Measurements from ENCODE around the gene BIN2. TPM values are rescaled to one million over a fixed set of nuclear protein-coding genes. Genes with fewer than 3 reads are reported as not detected.

Gene BIN2
- total RNA-seq, 1 experiment from 2014 or later, result not detected

- no peak; the same call in 2 of the 3 replicates for TF ChIP-seq CTCF (conservative IDR thresholded peaks at IDR 0.05)
- H2BK120ac ChIP-seq (ENCODE audit: low read depth, low read length, poor library complexity, severe bottlenecking), result peak within 1 kb of the TSS; percentile 99
Measured at GRCh38 chr12:51238510-51239334, 85.3 kb downstream of the BIN2 start, which contains the start of gene DAZAP2. Gene DAZAP2 (plus strand): TSS chr12:51238826. CDS start chr12:51238908, 82 bp downstream.

More at GRCh38 chr12:51238510-51239334, 85.3 kb downstream of the BIN2 start, which contains the start of gene DAZAP2:
- Histone ChIP-seq H2BK12ac (ENCODE audit: insufficient read length, low read depth, low read length) (no peak within 1 kb of the TSS), H3K9ac (ENCODE audit: extremely low read depth, insufficient read length, low read length) (peak within 1 kb of the TSS; percentile 87), H3K27ac (ENCODE audit: insufficient read length, low read depth, low read length) (peak within 1 kb of the TSS; percentile 72), H3K27me3 (ENCODE audit: insufficient read depth, low read length) (no peaks in the 10 kb centered on the region), H2AK5ac (ENCODE audit: insufficient read length, low read length) (no peak within 1 kb of the TSS), H2BK20ac (ENCODE audit: low read depth, low read length, poor library complexity, severe bottlenecking) (no peak within 1 kb of the TSS), H3K23ac (ENCODE audit: insufficient read length, low read depth, low read length) (no peak within 1 kb of the TSS), H3K56ac (ENCODE audit: insufficient read length, low read depth, low read length) (no peak within 1 kb of the TSS), H4K8ac (replicated peaks; ENCODE audit: insufficient read length, low read depth, low read length) (peak within 1 kb of the TSS; percentile 5), H2AFZ (ENCODE audit: low read length) (peak within 1 kb of the TSS; percentile 6), H3K14ac (ENCODE audit: insufficient read depth, low read length) (peak within 1 kb of the TSS; percentile 96), H4K5ac (ENCODE audit: insufficient read length, low read depth, low read length) (peak within 1 kb of the TSS; percentile 14), H4K91ac (ENCODE audit: insufficient read length, low read depth, low read length) (no peak within 1 kb of the TSS), H3T11ph (ENCODE audit: low read length) (no peak within 1 kb of the TSS), H3K4me1 (ENCODE audit: insufficient read depth, low read length) (peaks cover 2% of the 10 kb centered on the region; the same call in 1 of the 2 replicates), H3K18ac (ENCODE audit: insufficient read length, low read depth, low read length) (peak within 1 kb of the TSS; percentile 86), H3K4me2 (ENCODE audit: insufficient read depth, insufficient read length, low read length) (peak within 1 kb of the TSS; percentile 78), H3K79me1 (ENCODE audit: insufficient read depth, low read depth, low read length, poor library complexity, severe bottlenecking) (no peaks in the 10 kb centered on the region), H4K20me1 (ENCODE audit: control insufficient read depth, insufficient read depth, insufficient read length) (no peaks in the 10 kb centered on the region), H2BK5ac (ENCODE audit: insufficient read length, low read length) (peak within 1 kb of the TSS; percentile 42), H3K79me2 (ENCODE audit: insufficient read depth, low read length) (peaks cover 2% of the 10 kb centered on the region; the same call in 1 of the 2 replicates), H3K9me3 (ENCODE audit: control insufficient read depth, low read depth, low read length) (no peaks in the 10 kb centered on the region), H3K4ac (ENCODE audit: low read depth, low read length) (peak within 1 kb of the TSS; percentile 59; the same call in 1 of the 2 replicates), H2BK15ac (ENCODE audit: low read depth, low read length) (no peak within 1 kb of the TSS), H3K23me2 (ENCODE audit: insufficient read length, low read depth, low read length, poor library complexity, severe bottlenecking) (peaks cover 4% of the 10 kb centered on the region)
- H3K27ac Mint-ChIP-seq, result peak within 1 kb of the TSS; percentile 99 to 100 (median 100)
- DNase-seq, result peak; percentile 99
- peaks cover 11 to 14% of the 10 kb centered on the region in 2 experiments for H3K4me1 Mint-ChIP-seq
- H3K9me3 Mint-ChIP-seq, result no peaks in the 10 kb centered on the region
- H3K27me3 Mint-ChIP-seq (ENCODE audit: low read depth), result no peaks in the 10 kb centered on the region
- no CpG with 5 or more reads among the region's 70 CpGs for WGBS (ENCODE audit: extremely low coverage, insufficient read length, low lambda C conversion rate)
- peak within 1 kb of the TSS; percentile 94 to 98 for H3K4me3 Mint-ChIP-seq
- peaks cover 26 to 36% (median 28%) of the 10 kb centered on the region in 3 experiments for H3K36me3 Mint-ChIP-seq (ENCODE audit: insufficient read depth in 1 of 3, low read depth in 3 of 3)
